Measurements from ENCODE around the gene EML6.

DNA sequence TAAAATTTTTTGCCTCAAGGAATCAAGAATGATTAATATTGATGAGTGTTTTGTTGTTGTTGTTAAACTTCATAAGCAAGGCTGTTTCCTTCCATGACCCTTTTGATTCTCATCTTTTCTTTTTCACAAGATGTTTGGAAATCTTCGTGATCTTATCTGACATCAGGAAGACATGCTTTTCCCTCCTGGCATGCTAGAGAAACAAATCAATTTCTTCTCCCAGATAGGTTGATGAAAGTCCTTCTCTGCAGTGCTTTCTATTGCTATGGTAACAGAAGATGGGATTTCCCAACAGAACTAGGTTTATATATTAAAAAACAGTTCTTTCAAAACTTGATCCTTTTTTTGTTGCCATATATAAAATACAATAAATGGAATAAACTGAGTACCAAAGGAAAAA lies 85.2 kb downstream of the EML6 start:
- TF ChIP-seq CTCF (optimal IDR thresholded peaks at IDR 0.05 in 1 of 3, IDR thresholded peaks at IDR 0.05 in 1 of 3, conservative IDR thresholded peaks at IDR 0.05 in 1 of 3; ENCODE audit: extremely low read depth in 1 of 3, insufficient read depth in 2 of 3, low read length in 3 of 3) (no peak), EZH2 (IDR thresholded peaks at IDR 0.05; ENCODE audit: low read length) (no peak)

All from keratinocyte (primary cell).